BJ (cell line): ENCODE results near the gene CCSER2. TPM values are rescaled to one million over a fixed set of nuclear protein-coding genes. Genes with fewer than 3 reads are reported as not detected.

ENCODE experiments used
- CTCF ChIA-PET: fragments of 350-600 bp; formaldehyde crosslinking; extraction: SDS; loops from one replicate; lab custom pipeline; 2021; ENCODE audit warnings: antibody characterized with exemption, inconsistent platforms; lab: Yijun Ruan, JAX
- POLR2A ChIA-PET: fragments of 300-600 bp; sonication (Branson Sonifier 250); formaldehyde crosslinking; extraction: SDS; loops from one replicate; lab custom pipeline; 2021; ENCODE audit warnings: antibody characterized with exemption; lab: Charles Lee
- DNase-seq: peaks from one replicate; pipeline ENCODE4 v3.0.0-alpha.2; 2011; ENCODE audit warnings: low read depth
- H3K27me3 ChIP-seq: 2 replicates; pipeline ENCODE4 v1.6.0; 2011; ENCODE audit warnings: low read length; ENCODE audit not compliant: control insufficient read depth, insufficient read depth
- H3K36me3 ChIP-seq: 2 replicates; pipeline ENCODE4 v1.5.1; 2011; ENCODE audit warnings: low read length; ENCODE audit not compliant: control insufficient read depth, insufficient read depth
- H3K4me3 ChIP-seq: 2 replicates; pipeline ENCODE4 v1.5.1; 2011; ENCODE audit warnings: low read depth, mild to moderate bottlenecking, control low read depth, low read length
- CTCF ChIP-seq: IDR thresholded peaks from 2 replicates; pipeline ENCODE4 v1.5.1; 2011; ENCODE audit warnings: low read depth, mild to moderate bottlenecking, control low read depth, inconsistent platforms, low read length, moderate library complexity; ENCODE audit not compliant: insufficient read depth
- polyA plus RNA-seq: library from polyadenylated mRNA; depleted of rRNA; stranded (reverse); fragments of >200 nt; gene quantifications from 2 replicates; pipeline ENCODE4 v1.2.3, GENCODE V29; 2011

Gene CCSER2
- polyA plus RNA-seq, 1 experiment: 28.7 TPM

- Histone ChIP-seq H3K4me3 (no peak overlapping the region), H3K36me3 (no peaks in the 10 kb centered on the region), H3K27me3 (no peaks in the 10 kb centered on the region)
- DNase-seq: no peak
- no peak for TF ChIP-seq CTCF
- POLR2A ChIA-PET: no interaction called here
- CTCF ChIA-PET: no interaction called here
Observed at GRCh38 chr10:84290235-84290634, 38.2 kb upstream of the CCSER2 start.

GRCh38 chr10:84291384-84291783 lies 37.0 kb upstream of the CCSER2 start:
- ChIA-PET CTCF (no interaction called here), POLR2A (no interaction called here)
- Histone ChIP-seq H3K36me3 (no peaks in the 10 kb centered on the region), H3K27me3 (no peaks in the 10 kb centered on the region), H3K4me3 (no peak overlapping the region)
- TF ChIP-seq CTCF: no peak
- DNase-seq: no peak

GRCh38 chr10:84292502-84292901 lies 35.9 kb upstream of the CCSER2 start:
- DNase-seq: no peak
- ChIA-PET CTCF (no interaction called here), POLR2A (no interaction called here)
- Histone ChIP-seq H3K4me3 (no peak overlapping the region), H3K27me3 (no peaks in the 10 kb centered on the region), H3K36me3 (no peaks in the 10 kb centered on the region)
- no peak for TF ChIP-seq CTCF

- no peak overlapping the region for H3K4me3 ChIP-seq
Observed at GRCh38 chr10:84293171-84293570, 35.2 kb upstream of the CCSER2 start.

GRCh38 chr10:84293574-84294016 lies 34.8 kb upstream of the CCSER2 start:
- DNase-seq: no peak
- ChIA-PET CTCF (no interaction called here), POLR2A (no interaction called here)
- Histone ChIP-seq H3K27me3 (no peaks in the 10 kb centered on the region), H3K4me3 (no peak overlapping the region), H3K36me3 (no peaks in the 10 kb centered on the region)
- TF ChIP-seq CTCF: no peak

More at GRCh38 chr10:84293171-84293570, 35.2 kb upstream of the CCSER2 start:
- Histone ChIP-seq H3K36me3 (no peaks in the 10 kb centered on the region), H3K27me3 (no peaks in the 10 kb centered on the region)
- ChIA-PET CTCF (no interaction called here), POLR2A (no interaction called here)
- DNase-seq: no peak
- TF ChIP-seq CTCF: no peak
